HG02759 (cell line): ENCODE measurements around the gene TEX264.
A peak's percentile ranks its signal among the peaks of the same experiment; 100 is the strongest.
"Not testable (repeated sequence)": the region's sequence is repeated elsewhere in the genome, so short reads cannot be mapped to it uniquely, and the experiment has no call there.

ENCODE experiments used
- ATAC-seq: cut with Tn5 transposase; IDR thresholded peaks from one replicate; pipeline ENCODE4 v1.9.1; 2021; ENCODE audit warnings: mild to moderate bottlenecking, moderate library complexity; ENCODE audit not compliant: unreplicated experiment

Gene TEX264

DNA sequence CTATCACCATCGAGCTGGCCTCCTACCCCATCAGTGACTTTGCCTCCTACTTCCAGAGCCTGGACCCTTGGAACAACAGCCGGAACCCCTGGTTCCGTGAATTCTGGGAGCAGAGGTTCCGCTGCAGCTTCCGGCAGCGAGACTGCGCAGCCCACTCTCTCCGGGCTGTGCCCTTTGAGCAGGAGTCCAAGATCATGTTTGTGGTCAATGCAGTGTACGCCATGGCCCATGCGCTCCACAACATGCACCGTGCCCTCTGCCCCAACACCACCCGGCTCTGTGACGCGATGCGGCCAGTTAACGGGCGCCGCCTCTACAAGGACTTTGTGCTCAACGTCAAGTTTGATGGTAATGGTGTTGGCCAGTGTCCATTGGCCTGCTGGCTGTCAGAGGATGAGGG, 41.9 kb downstream of the TEX264 start:
- no peak for ATAC-seq

DNA sequence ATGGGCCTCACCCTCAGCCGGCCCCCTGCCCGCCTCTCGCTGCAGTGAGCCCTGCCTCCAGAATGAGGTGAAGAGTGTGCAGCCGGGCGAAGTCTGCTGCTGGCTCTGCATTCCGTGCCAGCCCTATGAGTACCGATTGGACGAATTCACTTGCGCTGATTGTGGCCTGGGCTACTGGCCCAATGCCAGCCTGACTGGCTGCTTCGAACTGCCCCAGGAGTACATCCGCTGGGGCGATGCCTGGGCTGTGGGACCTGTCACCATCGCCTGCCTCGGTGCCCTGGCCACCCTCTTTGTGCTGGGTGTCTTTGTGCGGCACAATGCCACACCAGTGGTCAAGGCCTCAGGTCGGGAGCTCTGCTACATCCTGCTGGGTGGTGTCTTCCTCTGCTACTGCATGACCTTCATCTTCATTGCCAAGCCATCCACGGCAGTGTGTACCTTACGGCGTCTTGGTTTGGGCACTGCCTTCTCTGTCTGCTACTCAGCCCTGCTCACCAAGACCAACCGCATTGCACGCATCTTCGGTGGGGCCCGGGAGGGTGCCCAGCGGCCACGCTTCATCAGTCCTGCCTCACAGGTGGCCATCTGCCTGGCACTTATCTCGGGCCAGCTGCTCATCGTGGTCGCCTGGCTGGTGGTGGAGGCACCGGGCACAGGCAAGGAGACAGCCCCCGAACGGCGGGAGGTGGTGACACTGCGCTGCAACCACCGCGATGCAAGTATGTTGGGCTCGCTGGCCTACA, 44.4 kb downstream of the TEX264 start:
- ATAC-seq = no peak

DNA sequence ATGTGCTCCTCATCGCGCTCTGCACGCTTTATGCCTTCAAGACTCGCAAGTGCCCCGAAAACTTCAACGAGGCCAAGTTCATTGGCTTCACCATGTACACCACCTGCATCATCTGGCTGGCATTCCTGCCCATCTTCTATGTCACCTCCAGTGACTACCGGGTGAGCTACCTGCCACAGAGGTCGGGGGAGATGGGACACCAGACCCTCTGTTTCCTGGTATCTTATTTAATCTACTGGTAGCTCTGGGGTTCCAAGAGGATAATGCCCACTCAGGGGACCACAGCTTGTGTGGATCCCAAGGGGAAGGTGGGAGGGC, 44.9 kb downstream of the TEX264 start:
- no peak for ATAC-seq

DNA sequence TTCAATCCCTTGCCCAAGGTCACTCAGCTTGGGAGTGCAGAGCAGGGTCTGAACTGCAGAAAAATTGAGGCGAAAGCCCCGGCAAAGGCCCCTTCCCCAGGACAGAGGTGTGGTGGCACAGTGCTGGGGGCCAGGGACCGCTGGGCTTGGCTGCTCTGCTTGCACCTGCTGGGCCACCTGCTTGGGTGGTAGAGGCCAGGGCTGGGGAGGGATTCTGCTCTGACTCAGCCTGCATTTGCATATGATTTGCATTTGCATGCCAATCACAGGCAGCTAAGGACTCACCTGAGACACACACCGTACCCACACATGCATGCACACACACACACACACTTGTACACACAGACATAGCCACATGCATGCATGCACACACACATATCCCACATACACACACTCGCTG, 45.8 kb downstream of the TEX264 start:
- no peak for ATAC-seq

DNA sequence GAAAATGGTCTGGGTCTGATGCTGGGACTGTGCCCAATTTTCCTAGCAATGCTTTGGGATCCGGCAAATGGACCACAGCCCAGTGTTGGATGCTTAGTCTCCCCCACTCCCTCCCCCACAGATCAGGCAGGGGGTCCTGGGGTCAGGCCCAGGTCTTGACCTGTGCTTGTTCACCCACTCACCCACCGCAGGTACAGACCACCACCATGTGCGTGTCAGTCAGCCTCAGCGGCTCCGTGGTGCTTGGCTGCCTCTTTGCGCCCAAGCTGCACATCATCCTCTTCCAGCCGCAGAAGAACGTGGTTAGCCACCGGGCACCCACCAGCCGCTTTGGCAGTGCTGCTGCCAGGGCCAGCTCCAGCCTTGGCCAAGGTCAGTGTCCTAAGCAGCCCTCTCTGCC, 46.4 kb downstream of the TEX264 start:
- ATAC-seq = no peak

DNA sequence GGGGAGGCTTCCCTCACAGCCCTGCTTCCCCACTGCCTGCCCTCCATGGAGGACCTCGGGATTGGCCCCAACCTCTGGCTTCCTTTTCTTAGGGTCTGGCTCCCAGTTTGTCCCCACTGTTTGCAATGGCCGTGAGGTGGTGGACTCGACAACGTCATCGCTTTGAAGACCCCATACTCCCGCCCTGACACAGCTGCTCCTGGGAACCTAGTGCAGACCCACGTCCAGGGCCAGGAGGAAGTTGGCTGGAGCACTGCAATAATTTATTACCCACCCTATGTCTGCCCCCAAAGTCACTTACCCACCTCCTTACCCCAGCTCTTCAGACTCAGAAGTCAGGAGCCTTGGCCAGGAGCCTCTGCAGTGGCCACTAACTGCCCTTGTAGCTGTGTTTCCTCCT, 46.9 kb downstream of the TEX264 start:
- ATAC-seq = no peak

DNA sequence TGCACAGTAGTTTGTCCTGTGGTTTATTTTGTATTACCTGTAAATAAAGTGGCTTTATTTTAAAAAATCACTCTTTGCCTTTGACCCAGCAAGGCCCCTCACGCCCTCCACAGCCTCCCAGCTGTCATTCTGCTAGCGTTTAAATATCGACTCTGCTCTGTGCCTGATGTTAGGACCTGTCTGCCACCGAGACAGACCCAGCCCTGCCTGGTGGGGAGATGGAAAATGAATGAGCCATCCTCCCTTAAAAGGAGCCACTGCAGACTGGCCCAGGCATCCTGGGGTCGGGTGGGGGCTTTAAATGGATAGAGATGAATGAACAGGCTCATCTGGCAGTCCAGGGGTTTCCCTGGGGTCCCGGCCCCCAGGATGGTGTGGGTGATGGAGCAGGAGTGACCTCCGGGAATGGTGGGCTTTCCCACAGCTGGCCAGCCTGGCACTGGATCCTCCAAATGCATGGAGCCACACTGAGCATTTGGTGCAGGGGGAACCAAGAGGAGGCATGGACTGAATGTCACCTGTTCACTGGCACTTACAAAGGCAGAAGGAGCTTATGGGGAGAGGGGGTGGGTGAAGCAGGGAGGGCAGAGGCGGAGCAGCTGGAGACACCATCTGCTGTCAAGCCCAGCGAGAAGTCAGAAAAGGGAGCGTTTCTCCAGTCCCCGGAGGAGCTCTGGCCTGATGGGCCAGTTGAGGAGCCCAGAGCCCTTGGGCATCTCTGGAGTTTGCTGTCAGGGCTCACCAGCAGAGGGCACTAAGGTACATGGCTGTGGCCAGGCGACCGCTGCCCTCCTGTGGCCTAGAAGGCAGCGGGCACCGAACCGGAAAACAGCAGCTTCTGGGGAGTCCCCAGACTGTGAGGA, 47.7 kb downstream of the TEX264 start:
- peak; percentile 70 for ATAC-seq

DNA sequence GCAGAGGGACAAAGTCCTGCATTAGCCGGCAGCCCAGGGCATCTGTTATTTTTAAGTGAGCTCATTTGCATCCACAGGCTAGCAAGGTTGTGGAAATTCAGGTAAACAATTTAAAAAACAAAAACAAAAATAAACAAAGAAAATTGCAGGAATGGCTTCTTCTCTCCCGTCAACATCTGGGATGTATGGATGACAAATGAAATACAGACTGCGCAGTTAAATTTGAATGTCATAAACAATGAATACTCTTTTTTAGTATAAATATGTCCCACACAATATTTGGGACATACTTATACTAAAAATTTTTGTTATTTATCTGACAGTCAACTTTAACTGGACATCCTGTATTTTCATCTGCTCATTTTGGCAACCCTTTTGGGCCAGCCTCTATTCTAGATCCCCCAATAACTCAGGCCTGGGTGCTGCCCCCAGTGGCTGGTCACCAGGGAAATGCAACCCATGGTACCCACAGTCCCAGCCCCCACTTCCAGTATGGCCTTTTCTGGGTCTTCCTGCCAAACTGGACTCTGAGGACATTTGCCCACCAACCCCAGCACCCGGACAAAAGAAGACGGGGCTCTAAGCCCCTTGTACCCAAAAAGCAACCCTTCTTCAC, 48.5 kb downstream of the TEX264 start:
- no peak for ATAC-seq

DNA sequence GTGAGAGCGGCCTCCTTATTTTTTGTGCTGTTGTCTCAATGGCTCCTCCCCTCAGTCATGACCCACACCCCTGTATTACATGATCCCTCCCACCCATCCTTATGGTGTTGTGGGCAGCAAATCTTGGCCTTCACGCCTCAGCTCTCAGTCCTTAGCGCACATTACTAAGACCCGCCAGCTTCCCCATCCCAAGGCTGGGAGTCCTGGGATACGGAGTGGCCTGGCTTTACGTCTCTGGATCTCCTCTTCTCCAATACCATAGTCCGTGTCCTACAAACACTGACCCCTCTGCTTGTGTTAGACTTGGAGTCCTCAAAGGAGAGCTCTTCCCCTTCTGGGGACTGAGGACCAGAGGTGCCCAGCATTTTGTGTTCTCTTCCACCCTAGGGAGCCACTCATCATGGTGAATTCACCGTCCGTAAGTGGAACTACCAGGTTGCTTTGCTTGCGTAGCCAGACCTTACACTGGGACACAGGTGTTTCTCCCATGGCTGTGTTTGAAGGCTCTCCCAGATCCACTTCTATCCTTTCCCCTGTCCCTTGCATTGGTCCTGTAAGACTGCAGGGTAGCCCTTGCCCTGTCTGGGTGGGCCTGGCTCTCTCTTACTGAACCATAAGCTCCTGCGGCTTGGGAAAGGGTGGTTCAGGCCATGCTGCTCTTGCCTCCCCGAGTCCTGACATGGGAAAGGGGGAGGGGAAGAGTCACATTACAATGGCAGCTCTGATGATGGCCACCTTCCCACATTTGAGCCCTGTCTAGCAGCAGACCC, 49.4 kb downstream of the TEX264 start:
- no peak for ATAC-seq

DNA sequence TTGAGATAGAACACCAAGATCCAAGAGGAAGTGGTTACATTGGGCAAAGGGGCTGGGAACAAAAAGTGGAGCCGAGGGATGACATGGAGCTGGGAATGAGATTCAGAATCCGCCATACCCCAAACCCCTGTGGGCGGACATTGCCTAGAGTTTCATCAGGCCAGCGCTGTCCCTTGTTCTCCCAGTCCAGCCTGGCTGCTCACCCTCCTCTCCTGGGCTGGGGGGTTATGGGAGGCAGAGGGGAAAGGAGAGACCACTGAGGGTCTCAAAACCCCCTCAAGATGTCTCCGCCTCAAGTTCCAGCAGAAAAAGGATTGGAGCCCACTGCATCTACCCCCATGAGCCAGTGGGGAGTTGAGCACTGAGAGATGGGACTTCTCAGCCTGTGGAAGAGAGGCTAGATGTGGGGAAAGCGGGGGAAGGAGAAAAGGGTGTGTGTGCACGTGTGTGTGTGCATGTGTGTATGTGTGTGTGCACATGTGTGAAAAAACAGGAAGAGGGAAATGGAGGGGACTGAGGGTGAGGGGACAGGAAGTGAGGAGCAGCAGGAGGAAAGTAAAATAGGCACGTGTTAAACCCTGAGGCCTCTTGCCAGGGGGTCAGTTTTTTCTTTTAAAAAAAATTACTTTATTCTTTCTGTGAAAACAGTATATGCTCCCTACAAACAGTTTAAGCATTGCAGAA, 50.2 kb downstream of the TEX264 start:
- ATAC-seq = no peak

DNA sequence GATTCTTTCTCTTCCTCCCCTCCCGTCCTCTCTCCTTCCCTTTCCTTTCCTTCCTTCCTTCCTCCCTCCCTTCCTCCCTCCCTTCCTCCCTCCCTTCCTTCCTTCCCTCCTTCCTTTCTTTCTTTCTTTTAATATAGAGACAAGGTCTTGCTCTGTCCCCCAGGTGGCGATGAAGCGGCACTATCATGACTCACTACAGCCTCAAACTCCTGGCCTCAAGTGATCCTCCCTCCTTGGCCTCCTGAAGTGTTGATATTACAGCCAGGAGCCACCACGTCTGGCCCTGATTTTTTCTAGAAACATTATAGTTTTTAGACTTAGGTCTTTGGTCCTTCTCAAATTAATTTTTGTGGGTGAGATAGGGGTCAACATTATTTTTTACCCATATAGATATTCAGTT, 51.3 kb downstream of the TEX264 start:
- ATAC-seq = no peak

DNA sequence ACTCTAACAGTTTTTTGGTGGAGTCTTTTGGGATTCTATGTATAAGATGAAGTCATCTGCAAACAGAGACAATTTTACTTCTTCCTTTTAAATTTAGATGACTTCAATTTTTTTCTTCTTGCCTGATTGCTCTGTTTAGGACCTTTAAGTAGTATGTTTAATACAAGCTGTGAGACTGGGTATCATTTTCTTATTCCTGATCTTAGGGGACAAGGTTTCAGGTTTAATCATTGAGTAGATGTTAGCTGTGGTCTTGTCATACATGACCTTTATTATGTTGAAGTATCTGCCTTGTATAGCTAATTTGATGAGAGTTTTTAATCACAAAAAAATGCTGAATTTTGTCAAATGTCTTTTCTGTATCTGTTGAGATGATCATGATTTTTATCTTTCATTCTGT, 56.4 kb downstream of the TEX264 start:
- ATAC-seq = no peak

DNA sequence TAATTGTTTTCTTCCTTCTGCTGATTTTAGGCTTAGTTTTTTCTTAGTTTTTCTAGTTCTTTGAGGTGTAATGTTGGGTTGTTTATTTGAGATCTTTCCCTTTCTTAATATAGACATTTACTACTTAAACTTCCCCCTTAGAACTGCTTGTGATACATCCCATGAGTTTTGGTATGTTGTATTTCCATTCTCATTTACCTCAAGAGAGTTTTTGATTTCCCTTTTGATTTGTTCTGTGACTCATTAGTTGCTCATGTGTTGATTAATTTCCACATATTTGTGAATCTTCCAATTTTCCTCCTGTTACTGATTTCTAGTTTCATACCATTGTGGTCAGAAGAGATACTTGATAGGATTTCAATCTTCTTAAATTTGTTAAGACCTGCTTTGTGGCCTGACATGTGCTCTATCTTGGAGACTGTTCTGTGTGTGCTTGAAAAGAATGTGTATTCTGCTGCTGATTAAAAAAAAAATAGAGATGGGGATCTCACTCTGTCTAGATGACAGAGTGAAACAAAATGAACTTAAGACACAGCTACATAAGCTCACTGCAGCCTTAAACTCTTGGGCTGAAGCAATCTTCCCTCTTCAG, 58.1 kb downstream of the TEX264 start:
- no peak for ATAC-seq

DNA sequence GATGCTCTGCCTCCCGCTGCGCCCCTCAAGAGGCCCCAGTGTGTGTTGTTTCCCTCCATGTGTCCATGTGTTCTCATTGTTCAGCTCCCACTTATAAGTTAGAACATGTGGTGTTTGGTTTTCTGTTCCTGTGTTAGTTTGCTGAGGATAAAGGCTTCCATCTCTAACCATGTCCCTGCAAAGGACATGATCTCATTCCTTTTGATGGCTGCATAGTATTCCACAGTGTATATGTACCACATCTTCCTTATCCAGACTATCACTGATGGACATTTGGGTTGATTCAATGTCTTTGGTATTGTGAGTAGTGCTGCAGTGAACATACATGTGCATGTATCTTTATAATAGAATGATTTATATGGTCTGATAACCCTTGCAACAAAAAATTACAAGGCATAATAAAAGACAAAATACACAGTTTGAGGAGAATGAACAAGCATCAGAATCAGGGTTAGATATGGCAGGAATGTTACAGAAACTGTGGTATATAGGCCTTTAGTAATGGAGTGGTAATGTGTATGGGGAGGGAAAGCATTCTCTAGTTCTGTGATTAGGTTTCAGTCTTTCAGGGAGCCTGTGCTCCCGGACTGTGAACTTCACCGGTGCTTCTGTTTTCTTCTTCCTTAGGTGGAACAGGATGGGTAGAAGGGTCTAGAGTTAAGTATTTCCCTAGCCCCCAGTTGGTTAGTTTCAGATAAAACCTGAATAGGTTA, 63.0 kb downstream of the TEX264 start:
- no peak for ATAC-seq

DNA sequence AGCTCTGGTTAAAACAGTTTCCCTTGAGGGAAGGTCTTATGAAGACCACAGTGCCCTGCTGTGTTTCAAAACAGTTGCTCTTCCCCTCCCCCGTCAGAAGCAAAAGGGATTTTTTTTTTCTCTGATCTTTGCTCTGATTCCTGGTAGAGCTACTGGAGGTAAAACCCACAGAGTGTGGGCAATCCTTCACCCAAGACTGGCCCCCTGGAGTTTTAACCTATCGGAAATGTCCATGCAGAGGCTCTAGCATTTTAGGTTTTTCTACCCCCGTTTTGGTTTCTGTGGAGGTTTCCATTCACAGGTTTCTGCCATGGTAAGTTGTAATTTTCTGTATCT, 63.5 kb downstream of the TEX264 start:
- no peak for ATAC-seq

DNA sequence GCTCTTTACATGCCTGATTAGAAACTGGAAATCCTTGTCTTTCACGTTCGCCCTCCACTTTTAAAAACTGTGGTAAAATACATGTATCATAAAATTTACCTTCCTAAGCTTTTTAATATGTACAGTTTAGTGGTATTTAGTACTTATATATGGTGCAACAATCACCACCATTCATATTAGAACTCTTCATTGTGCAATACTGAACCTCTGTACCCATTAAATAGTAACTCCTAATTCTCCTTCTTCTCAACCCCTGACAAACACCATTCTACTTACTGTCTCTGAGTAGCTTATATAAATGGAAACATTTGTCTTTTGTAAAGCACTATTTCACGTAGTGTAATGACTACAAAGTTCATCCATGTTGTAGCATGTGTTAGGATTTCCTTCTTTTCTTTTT, 64.0 kb downstream of the TEX264 start:
- ATAC-seq = no peak

DNA sequence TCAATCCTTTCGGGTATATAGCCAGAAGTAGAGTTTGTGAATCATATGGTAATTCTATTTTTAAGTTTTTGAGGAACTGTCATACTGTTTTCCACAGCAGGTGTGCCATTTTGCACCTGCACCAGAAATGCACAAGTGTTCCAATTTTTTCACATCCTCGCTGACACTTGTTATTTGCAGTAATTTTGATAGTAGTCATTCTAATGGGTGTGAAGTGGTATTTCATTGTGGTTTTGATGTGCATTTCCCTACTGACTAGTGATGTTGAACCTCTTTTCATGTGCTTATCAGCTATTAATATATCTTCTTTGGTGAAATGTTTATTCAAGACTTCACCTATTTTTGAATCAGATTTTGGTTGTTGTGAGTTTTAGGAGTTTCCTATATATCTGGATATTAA, 64.9 kb downstream of the TEX264 start:
- no peak for ATAC-seq

DNA sequence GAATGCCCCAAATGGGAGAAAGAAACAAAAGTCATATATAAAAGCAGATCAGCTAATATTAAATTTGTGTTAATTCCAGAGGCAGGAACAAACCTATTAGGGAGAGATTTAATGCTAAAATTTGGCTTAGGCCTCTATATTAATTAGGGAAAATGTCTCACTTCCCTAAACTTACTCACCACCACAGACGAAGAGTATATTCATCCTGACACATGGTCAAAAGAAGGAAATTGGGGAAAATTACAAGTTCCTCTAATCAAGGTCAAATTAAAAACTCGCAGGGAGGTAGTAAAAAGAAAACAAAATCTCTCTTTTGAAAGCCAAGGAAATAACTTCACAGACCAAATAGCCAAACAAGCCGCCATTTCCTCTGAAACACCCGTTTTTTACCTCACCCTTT, 68.1 kb downstream of the TEX264 start:
- no peak for ATAC-seq

DNA sequence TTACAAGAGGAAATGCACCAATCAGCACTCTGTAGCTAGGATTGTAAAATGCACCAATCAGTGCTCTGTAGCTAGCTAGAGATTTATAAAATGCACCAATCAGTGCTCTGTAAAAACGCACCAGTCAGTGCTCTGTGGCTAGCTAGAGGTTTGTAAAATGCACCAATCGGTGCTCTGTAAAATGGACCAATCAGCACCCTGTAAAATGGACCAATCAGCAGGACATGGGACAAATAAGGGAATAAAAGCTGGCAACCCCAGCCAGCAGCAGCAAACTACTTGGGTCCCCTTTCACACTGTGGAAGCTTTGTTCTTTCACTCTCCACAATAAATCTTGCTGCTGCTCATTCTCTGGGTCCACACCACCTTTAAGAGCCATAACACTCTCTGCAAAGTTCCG, 71.3 kb downstream of the TEX264 start:
- ATAC-seq = not testable (repeated sequence)

DNA sequence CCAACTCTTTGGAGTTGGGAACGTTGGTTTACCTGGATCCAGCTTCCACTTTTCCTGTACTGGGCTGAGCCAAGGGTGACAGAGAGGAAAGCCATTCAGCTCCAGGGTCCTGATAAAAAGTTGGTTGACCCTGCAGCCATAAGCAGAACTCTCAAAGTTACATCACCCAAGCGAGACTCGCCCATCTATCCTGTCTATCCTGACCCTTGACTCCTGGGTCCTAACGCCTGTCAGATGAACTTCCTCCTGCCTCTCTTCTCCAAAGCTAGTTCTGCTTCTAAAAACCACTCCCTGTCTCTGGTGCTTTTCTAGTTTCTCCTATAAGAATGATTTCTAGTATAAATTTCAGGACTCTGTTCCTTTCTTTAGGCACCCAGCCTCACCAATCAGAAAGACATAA, 71.9 kb downstream of the TEX264 start:
- ATAC-seq = not testable (repeated sequence)
